Trophoblast cell (in vitro differentiated cells and primary cell): ENCODE data around the gene C14orf180.

Experiments used
- DNase-seq, 2 donors: peaks; one replicate each; pipeline ENCODE4 v3.0.0-alpha.2; 2016
- H2AFZ ChIP-seq: 2 replicates; pipeline ENCODE4 v1.6.1; 2013; ENCODE audit warnings: low read length, moderate library complexity, mild to moderate bottlenecking; ENCODE audit not compliant: insufficient read depth, poor library complexity
- H2AK5ac ChIP-seq: 2 replicates; pipeline ENCODE4 v1.6.1; 2013; ENCODE audit warnings: mild to moderate bottlenecking, low read length
- H2BK120ac ChIP-seq: 2 replicates; pipeline ENCODE4 v1.6.1; 2013; ENCODE audit warnings: low read length, mild to moderate bottlenecking, moderate library complexity; ENCODE audit not compliant: insufficient read depth, poor library complexity
- H2BK12ac ChIP-seq: 2 replicates; pipeline ENCODE4 v1.6.1; 2013; ENCODE audit warnings: mild to moderate bottlenecking, low read length, moderate library complexity
- H2BK5ac ChIP-seq: 2 replicates; pipeline ENCODE4 v1.6.1; 2013; ENCODE audit warnings: low read length, low read depth, moderate library complexity, mild to moderate bottlenecking; ENCODE audit not compliant: poor library complexity
- H3K14ac ChIP-seq: 2 replicates; pipeline ENCODE4 v1.6.1; 2013; ENCODE audit warnings: mild to moderate bottlenecking, low read length
- H3K18ac ChIP-seq: 2 replicates; pipeline ENCODE4 v1.6.1; 2013; ENCODE audit warnings: mild to moderate bottlenecking, low read length
- H3K23ac ChIP-seq: 2 replicates; pipeline ENCODE4 v1.6.1; 2013; ENCODE audit warnings: low read length
- H3K27ac ChIP-seq: 2 replicates; pipeline ENCODE4 v1.5.1; 2013; ENCODE audit warnings: low read depth, mild to moderate bottlenecking, inconsistent platforms, low read length, moderate library complexity
- H3K27me3 ChIP-seq: 2 replicates; pipeline ENCODE4 v1.6.1; 2013; ENCODE audit warnings: inconsistent platforms, mild to moderate bottlenecking, low read length, moderate library complexity; ENCODE audit not compliant: insufficient read depth
- H3K36me3 ChIP-seq, 2 experiments: 1 replicate in 1 of 2; 2 replicates in 1 of 2; pipeline ENCODE4 v1.6.1; 2013; ENCODE audit warnings: low read length in 2 of 2, mild to moderate bottlenecking in 2 of 2, moderate library complexity in 1 of 2; ENCODE audit not compliant: insufficient read depth in 2 of 2, control insufficient read depth in 1 of 2
- H3K4ac ChIP-seq: 2 replicates; pipeline ENCODE4 v1.6.1; 2013; ENCODE audit warnings: low read depth, mild to moderate bottlenecking, low read length, moderate library complexity
- H3K4me1 ChIP-seq, 2 experiments: 1 replicate in 1 of 2; 2 replicates in 1 of 2; pipeline ENCODE4 v1.6.1; 2013; ENCODE audit warnings: low read length in 2 of 2, mild to moderate bottlenecking in 2 of 2, moderate library complexity in 1 of 2; ENCODE audit not compliant: insufficient read depth in 2 of 2, control insufficient read depth in 1 of 2
- H3K4me2 ChIP-seq: 2 replicates; pipeline ENCODE4 v1.6.1; 2013; ENCODE audit warnings: inconsistent platforms, mild to moderate bottlenecking, low read length, moderate library complexity
- H3K4me3 ChIP-seq: 2 replicates; pipeline ENCODE4 v1.5.1; 2013; ENCODE audit warnings: mild to moderate bottlenecking, low read depth, low read length, inconsistent platforms
- H3K79me1 ChIP-seq: one replicate; pipeline ENCODE4 v1.6.1; 2013; ENCODE audit warnings: low read length
- H3K79me2 ChIP-seq: 2 replicates; pipeline ENCODE4 v1.6.1; 2013; ENCODE audit warnings: low read length, mild to moderate bottlenecking; ENCODE audit not compliant: control insufficient read depth, insufficient read depth, poor library complexity
- H3K9ac ChIP-seq: 2 replicates; pipeline ENCODE4 v1.6.1; 2013; ENCODE audit warnings: mild to moderate bottlenecking, low read length
- H3K9me3 ChIP-seq: 2 replicates; pipeline ENCODE4 v1.6.1; 2013; ENCODE audit warnings: low read depth, mild to moderate bottlenecking, control low read depth, inconsistent platforms, low read length; ENCODE audit not compliant: insufficient read depth
- H4K12ac ChIP-seq: 2 replicates; pipeline ENCODE4 v1.6.1; 2013; ENCODE audit warnings: low read depth, mild to moderate bottlenecking, low read length, moderate library complexity
- H4K8ac ChIP-seq: 2 replicates; pipeline ENCODE4 v1.6.1; 2013; ENCODE audit warnings: low read depth, mild to moderate bottlenecking, low read length, moderate library complexity
- H4K91ac ChIP-seq: one replicate; pipeline ENCODE4 v1.6.1; 2013; ENCODE audit warnings: low read depth, mild to moderate bottlenecking, low read length, moderate library complexity
- WGBS: extraction: QIAGEN DNeasy Blood & Tissue Kit; methylation state at CpG from one replicate; pipeline ENCODE4 v1.1.7; 2013; ENCODE audit warnings: missing lambda C conversion rate; ENCODE audit not compliant: insufficient read length, insufficient coverage; ENCODE audit errors: extremely low coverage; 5-methylcytosine and 5-hydroxymethylcytosine counted together

Gene C14orf180

DNA sequence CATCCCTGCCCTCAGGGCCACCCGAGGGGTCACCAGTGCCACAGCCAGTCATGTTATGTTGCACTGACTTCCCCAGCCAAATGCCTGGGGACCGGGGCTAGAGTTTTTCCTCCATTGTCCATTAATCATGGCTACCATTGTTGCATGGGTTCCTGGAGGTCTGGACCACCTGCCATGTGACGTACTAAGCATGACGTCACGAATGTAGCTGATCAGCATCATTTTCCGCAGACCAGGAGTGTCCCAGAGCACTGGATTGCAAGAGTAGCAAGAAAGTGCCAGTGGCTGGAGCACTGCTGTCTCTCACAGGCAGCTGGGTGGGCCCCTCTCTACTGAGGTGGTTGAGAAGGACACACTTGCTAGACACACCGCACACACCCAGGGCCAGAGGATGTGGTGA, 6.9 kb upstream of the C14orf180 start:
- Histone ChIP-seq H3K4me3 (no peak overlapping the region), H4K12ac (no peak overlapping the region), H2BK12ac (no peak overlapping the region), H4K8ac (no peak overlapping the region), H2AK5ac (no peak overlapping the region), H3K36me3 (no peaks in the 10 kb centered on the region), H2BK5ac (no peak overlapping the region), H2BK120ac (no peak overlapping the region), H3K9ac (no peak overlapping the region), H3K14ac (no peak overlapping the region), H3K79me2 (no peaks in the 10 kb centered on the region), H3K23ac (no peak overlapping the region), H3K4me2 (no peak overlapping the region), H3K27me3 (no peaks in the 10 kb centered on the region), H3K4ac (no peak overlapping the region), H3K18ac (no peak overlapping the region), H3K27ac (no peak overlapping the region), H3K4me1 (peaks cover 0 to 5% of the 10 kb centered on the region in 2 experiments), H4K91ac (no peak overlapping the region), H2AFZ (no peak overlapping the region), H3K79me1 (no peaks in the 10 kb centered on the region), H3K9me3 (no peaks in the 10 kb centered on the region)
- no CpG with 5 or more reads among the region's 7 CpGs for WGBS
- DNase-seq: no peak

DNA sequence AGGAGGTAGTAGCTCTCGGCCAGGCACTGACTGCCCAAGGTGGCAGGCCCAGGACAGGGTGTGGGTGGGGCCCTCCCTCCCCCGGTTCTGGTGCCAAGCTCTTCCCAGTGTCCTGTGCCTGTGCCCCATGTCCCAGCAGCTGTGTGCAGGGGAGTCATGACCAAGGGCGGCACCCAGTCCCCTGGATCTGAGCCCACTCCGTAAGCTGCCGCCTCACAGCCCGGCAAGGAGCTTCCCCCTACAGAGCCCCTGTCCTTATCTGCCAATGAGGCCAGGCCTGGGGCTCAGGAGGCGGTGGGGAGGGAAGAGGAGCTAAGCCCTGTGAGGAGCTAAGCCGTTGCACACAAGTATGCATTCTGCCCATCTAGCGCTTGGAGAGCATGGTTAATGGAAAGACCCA, 5.6 kb upstream of the C14orf180 start:
- WGBS: no CpG with 5 or more reads among the region's 9 CpGs
- H3K4me2 ChIP-seq: no peak overlapping the region
- no peak overlapping the region for H3K18ac ChIP-seq
- no peaks in the 10 kb centered on the region for H3K9me3 ChIP-seq
- no peak overlapping the region for H2AFZ ChIP-seq
- no peak overlapping the region for H2AK5ac ChIP-seq
- no peak overlapping the region for H3K23ac ChIP-seq
- DNase-seq: no peak
- H3K9ac ChIP-seq: no peak overlapping the region
- H3K4me1 ChIP-seq: peaks cover 0 to 6% of the 10 kb centered on the region in 2 experiments
- no peak overlapping the region for H4K8ac ChIP-seq
- H3K4me3 ChIP-seq: no peak overlapping the region
- H3K27ac ChIP-seq: no peak overlapping the region
- H2BK12ac ChIP-seq: no peak overlapping the region
- no peak overlapping the region for H3K14ac ChIP-seq
- no peak overlapping the region for H4K12ac ChIP-seq
- H4K91ac ChIP-seq: no peak overlapping the region
- no peak overlapping the region for H2BK5ac ChIP-seq
- H3K79me1 ChIP-seq: no peaks in the 10 kb centered on the region
- H2BK120ac ChIP-seq: no peak overlapping the region
- H3K4ac ChIP-seq: no peak overlapping the region
- H3K36me3 ChIP-seq: no peaks in the 10 kb centered on the region
- no peaks in the 10 kb centered on the region for H3K27me3 ChIP-seq
- H3K79me2 ChIP-seq: no peaks in the 10 kb centered on the region

DNA sequence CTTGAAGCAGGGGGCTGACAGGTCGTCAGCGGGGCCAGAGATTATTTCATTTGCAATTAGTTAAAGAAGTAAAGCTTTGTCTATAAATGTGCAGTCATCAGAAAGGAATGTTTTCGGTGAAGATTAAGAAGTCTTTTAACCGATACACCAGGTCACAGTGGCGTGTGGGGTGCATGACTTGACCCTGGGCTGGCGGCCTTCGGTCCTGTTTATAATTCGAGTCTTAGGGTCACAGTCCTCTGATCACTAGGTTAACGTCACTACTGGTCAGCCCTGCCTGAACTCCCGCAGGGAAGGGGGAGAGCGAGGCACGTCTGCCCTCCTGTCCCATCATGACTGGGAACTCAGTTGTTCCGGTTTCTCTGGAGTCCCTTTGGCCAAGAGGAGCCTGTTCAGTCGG, 5.0 kb upstream of the C14orf180 start:
- H3K23ac ChIP-seq: no peak overlapping the region
- no CpG with 5 or more reads among the region's 14 CpGs for WGBS
- no peaks in the 10 kb centered on the region for H3K36me3 ChIP-seq
- H2AFZ ChIP-seq: no peak overlapping the region
- H3K4me3 ChIP-seq: no peak overlapping the region
- H3K9me3 ChIP-seq: no peaks in the 10 kb centered on the region
- H3K18ac ChIP-seq: no peak overlapping the region
- H3K79me2 ChIP-seq: no peaks in the 10 kb centered on the region
- H2AK5ac ChIP-seq: no peak overlapping the region
- no peak overlapping the region for H2BK5ac ChIP-seq
- no peak overlapping the region for H3K4ac ChIP-seq
- no peaks in the 10 kb centered on the region for H3K27me3 ChIP-seq
- H4K91ac ChIP-seq: no peak overlapping the region
- no peak overlapping the region for H2BK12ac ChIP-seq
- H3K14ac ChIP-seq: no peak overlapping the region
- no peak overlapping the region for H2BK120ac ChIP-seq
- no peaks in the 10 kb centered on the region for H3K79me1 ChIP-seq
- H3K4me2 ChIP-seq: no peak overlapping the region
- H3K27ac ChIP-seq: no peak overlapping the region
- no peak overlapping the region for H3K9ac ChIP-seq
- H4K12ac ChIP-seq: no peak overlapping the region
- no peak overlapping the region for H4K8ac ChIP-seq
- DNase-seq: no peak
- peaks cover 0 to 6% of the 10 kb centered on the region in 2 experiments for H3K4me1 ChIP-seq

DNA sequence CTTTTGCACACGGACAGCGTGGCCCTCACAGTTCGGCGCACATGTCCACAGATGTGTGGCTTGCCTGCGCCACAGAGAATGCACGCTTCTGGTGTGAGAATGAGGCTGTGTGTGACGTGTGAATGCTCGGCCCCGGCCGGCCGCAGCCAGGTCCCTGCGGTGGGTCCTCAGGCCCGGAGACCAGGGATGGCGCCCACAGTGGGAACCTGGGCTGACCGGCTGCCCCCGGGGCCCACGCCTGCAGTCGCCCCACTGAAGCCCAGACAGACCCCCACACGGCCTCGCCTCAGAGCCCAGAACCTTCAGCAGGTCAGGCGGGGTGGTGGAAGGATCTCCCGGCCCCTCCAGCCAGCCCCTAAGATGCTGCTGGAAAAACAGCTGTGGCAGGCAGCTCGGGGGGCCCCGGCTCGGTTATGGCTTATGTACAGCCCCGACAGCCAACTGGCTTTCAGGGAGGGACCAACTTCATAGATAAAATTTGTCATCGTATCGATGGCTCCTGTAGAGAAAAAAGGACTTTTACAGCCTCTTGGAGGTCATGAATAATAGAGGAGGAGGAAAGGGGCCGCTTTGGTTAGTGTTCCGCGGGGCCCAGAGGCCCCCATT, 4.5 kb upstream of the C14orf180 start:
- H4K8ac ChIP-seq: no peak overlapping the region
- H3K18ac ChIP-seq: no peak overlapping the region
- DNase-seq: no peak

More for the DNA sequence above, 4.5 kb upstream of the C14orf180 start:
- Histone ChIP-seq H2AK5ac (no peak overlapping the region), H3K23ac (no peak overlapping the region), H3K14ac (no peak overlapping the region), H3K4me1 (peaks cover 0 to 6% of the 10 kb centered on the region in 2 experiments), H3K9ac (no peak overlapping the region), H4K91ac (no peak overlapping the region), H3K36me3 (no peaks in the 10 kb centered on the region), H3K4ac (no peak overlapping the region), H3K79me1 (no peaks in the 10 kb centered on the region), H3K9me3 (no peaks in the 10 kb centered on the region), H3K4me2 (no peak overlapping the region), H3K4me3 (no peak overlapping the region), H2BK120ac (no peak overlapping the region), H4K12ac (no peak overlapping the region), H3K27ac (no peak overlapping the region), H2AFZ (no peak overlapping the region), H2BK5ac (no peak overlapping the region), H2BK12ac (no peak overlapping the region), H3K79me2 (no peaks in the 10 kb centered on the region), H3K27me3 (no peaks in the 10 kb centered on the region)
- no CpG with 5 or more reads among the region's 31 CpGs for WGBS
